ENCODE measurements around the gene PRR13. TPM values are rescaled to one million over a fixed set of nuclear protein-coding genes. Genes with fewer than 3 reads are reported as not detected.

Gene PRR13
- polyA plus RNA-seq, 2 donors = 73.8 to 119 TPM

- Histone ChIP-seq H3K9me3 (ENCODE audit: control insufficient read depth in 2 of 2, insufficient read depth in 1 of 2, low read depth in 1 of 2, low read length in 1 of 2) (no peaks in the 10 kb centered on the region), H3K27ac (ENCODE audit: low read depth in 2 of 2, low read length in 1 of 2) (no peak overlapping the region), H3K36me3 (ENCODE audit: control insufficient read depth in 2 of 2, insufficient read depth in 2 of 2, low read length in 1 of 2) (peaks cover 8 to 26% of the 10 kb centered on the region in 2 donors), H3K4me1 (ENCODE audit: control insufficient read depth in 2 of 2, insufficient read depth in 2 of 2, low read length in 1 of 2) (peaks cover 0 to 3% of the 10 kb centered on the region in 2 donors), H3K27me3 (ENCODE audit: control insufficient read depth in 1 of 2, insufficient read depth in 2 of 2, low read length in 2 of 2) (no peaks in the 10 kb centered on the region), H3K4me3 (ENCODE audit: low read depth in 1 of 2, low read length in 2 of 2) (peak overlapping the region in 1 of 2 donors; percentile 11)
- 53 to 65% methylated on average over 3 of the region's 3 CpGs for WGBS, 2 donors
These were observed 13.2 kb downstream of the PRR13 start for GRCh38 chr12:53454707-53455106.

- no peaks in the 10 kb centered on the region for H3K9me3 ChIP-seq (ENCODE audit: control insufficient read depth in 2 of 2, insufficient read depth in 1 of 2, low read depth in 1 of 2, low read length in 1 of 2)
- peaks cover 0 to 3% of the 10 kb centered on the region in 2 donors for H3K4me1 ChIP-seq (ENCODE audit: control insufficient read depth in 2 of 2, insufficient read depth in 2 of 2, low read length in 1 of 2)
- no peaks in the 10 kb centered on the region for H3K27me3 ChIP-seq (ENCODE audit: control insufficient read depth in 1 of 2, insufficient read depth in 2 of 2, low read length in 2 of 2)
- no peak overlapping the region for H3K27ac ChIP-seq (ENCODE audit: low read depth in 2 of 2, low read length in 1 of 2)
- H3K36me3 ChIP-seq (ENCODE audit: control insufficient read depth in 2 of 2, insufficient read depth in 2 of 2, low read length in 1 of 2) = peaks cover 8 to 42% of the 10 kb centered on the region in 2 donors
- H3K4me3 ChIP-seq (ENCODE audit: low read depth in 1 of 2, low read length in 2 of 2) = no peak overlapping the region
- 69% methylated on average over 6 of the region's 6 CpGs for WGBS, 2 donors
These were observed 15.3 kb downstream of the PRR13 start for GRCh38 chr12:53456654-53457366.

- Histone ChIP-seq H3K9me3 (ENCODE audit: control insufficient read depth in 2 of 2, insufficient read depth in 1 of 2, low read depth in 1 of 2, low read length in 1 of 2) (no peaks in the 10 kb centered on the region), H3K27me3 (ENCODE audit: control insufficient read depth in 1 of 2, insufficient read depth in 2 of 2, low read length in 2 of 2) (no peaks in the 10 kb centered on the region), H3K27ac (ENCODE audit: low read depth in 2 of 2, low read length in 1 of 2) (no peak overlapping the region), H3K4me3 (ENCODE audit: low read depth in 1 of 2, low read length in 2 of 2) (no peak overlapping the region), H3K36me3 (ENCODE audit: control insufficient read depth in 2 of 2, insufficient read depth in 2 of 2, low read length in 1 of 2) (peaks cover 8 to 52% of the 10 kb centered on the region in 2 donors), H3K4me1 (ENCODE audit: control insufficient read depth in 2 of 2, insufficient read depth in 2 of 2, low read length in 1 of 2) (peaks cover 0 to 3% of the 10 kb centered on the region in 2 donors)
- 69 to 76% methylated on average over 4 of the region's 4 CpGs for WGBS, 2 donors
These were observed 17.6 kb downstream of the PRR13 start for GRCh38 chr12:53459097-53459496.

- H3K4me3 ChIP-seq (ENCODE audit: low read depth in 1 of 2, low read length in 2 of 2) = no peak overlapping the region
- peaks cover 20 to 47% of the 10 kb centered on the region in 2 donors for H3K36me3 ChIP-seq (ENCODE audit: control insufficient read depth in 2 of 2, insufficient read depth in 2 of 2, low read length in 1 of 2)
- H3K27ac ChIP-seq (ENCODE audit: low read depth in 2 of 2, low read length in 1 of 2) = no peak overlapping the region
- H3K4me1 ChIP-seq (ENCODE audit: control insufficient read depth in 2 of 2, insufficient read depth in 2 of 2, low read length in 1 of 2) = no peaks in the 10 kb centered on the region
- H3K9me3 ChIP-seq (ENCODE audit: control insufficient read depth in 2 of 2, insufficient read depth in 1 of 2, low read depth in 1 of 2, low read length in 1 of 2) = no peaks in the 10 kb centered on the region
- no peaks in the 10 kb centered on the region for H3K27me3 ChIP-seq (ENCODE audit: control insufficient read depth in 1 of 2, insufficient read depth in 2 of 2, low read length in 2 of 2)
- 61 to 73% methylated on average over 3 of the region's 3 CpGs for WGBS, 2 donors
These were observed 19.5 kb downstream of the PRR13 start for GRCh38 chr12:53461059-53461458.

GRCh38 chr12:53461591-53461990, 20.1 kb downstream of the PRR13 start:
- Histone ChIP-seq H3K27me3 (ENCODE audit: control insufficient read depth in 1 of 2, insufficient read depth in 2 of 2, low read length in 2 of 2) (no peaks in the 10 kb centered on the region), H3K36me3 (ENCODE audit: control insufficient read depth in 2 of 2, insufficient read depth in 2 of 2, low read length in 1 of 2) (peaks cover 19 to 46% of the 10 kb centered on the region in 2 donors), H3K4me1 (ENCODE audit: control insufficient read depth in 2 of 2, insufficient read depth in 2 of 2, low read length in 1 of 2) (no peaks in the 10 kb centered on the region), H3K27ac (ENCODE audit: low read depth in 2 of 2, low read length in 1 of 2) (no peak overlapping the region), H3K4me3 (ENCODE audit: low read depth in 1 of 2, low read length in 2 of 2) (no peak overlapping the region), H3K9me3 (ENCODE audit: control insufficient read depth in 2 of 2, insufficient read depth in 1 of 2, low read depth in 1 of 2, low read length in 1 of 2) (no peaks in the 10 kb centered on the region)
- WGBS, 2 donors = 79 to 80% methylated on average over 8 of the region's 8 CpGs

- H3K27me3 ChIP-seq (ENCODE audit: control insufficient read depth in 1 of 2, insufficient read depth in 2 of 2, low read length in 2 of 2) = no peaks in the 10 kb centered on the region
- no peaks in the 10 kb centered on the region for H3K4me1 ChIP-seq (ENCODE audit: control insufficient read depth in 2 of 2, insufficient read depth in 2 of 2, low read length in 1 of 2)
- H3K36me3 ChIP-seq (ENCODE audit: control insufficient read depth in 2 of 2, insufficient read depth in 2 of 2, low read length in 1 of 2) = peaks cover 19 to 51% of the 10 kb centered on the region in 2 donors
- H3K4me3 ChIP-seq (ENCODE audit: low read depth in 1 of 2, low read length in 2 of 2) = no peak overlapping the region
- H3K9me3 ChIP-seq (ENCODE audit: control insufficient read depth in 2 of 2, insufficient read depth in 1 of 2, low read depth in 1 of 2, low read length in 1 of 2) = no peaks in the 10 kb centered on the region
- 65 to 68% methylated on average over 3 of the region's 3 CpGs for WGBS, 2 donors
- peak overlapping the region in 1 of 2 donors; percentile 35 for H3K27ac ChIP-seq (ENCODE audit: low read depth in 2 of 2, low read length in 1 of 2)
These were observed 21.4 kb downstream of the PRR13 start for GRCh38 chr12:53462935-53463334.

GRCh38 chr12:53463802-53464560, 22.4 kb downstream of the PRR13 start:
- Histone ChIP-seq H3K4me1 (ENCODE audit: control insufficient read depth in 2 of 2, insufficient read depth in 2 of 2, low read length in 1 of 2) (no peaks in the 10 kb centered on the region), H3K9me3 (ENCODE audit: control insufficient read depth in 2 of 2, insufficient read depth in 1 of 2, low read depth in 1 of 2, low read length in 1 of 2) (no peaks in the 10 kb centered on the region), H3K27me3 (ENCODE audit: control insufficient read depth in 1 of 2, insufficient read depth in 2 of 2, low read length in 2 of 2) (no peaks in the 10 kb centered on the region), H3K4me3 (ENCODE audit: low read depth in 1 of 2, low read length in 2 of 2) (no peak overlapping the region), H3K27ac (ENCODE audit: low read depth in 2 of 2, low read length in 1 of 2) (no peak overlapping the region), H3K36me3 (ENCODE audit: control insufficient read depth in 2 of 2, insufficient read depth in 2 of 2, low read length in 1 of 2) (peaks cover 23 to 51% of the 10 kb centered on the region in 2 donors)
- 41 to 50% methylated on average over 5 of the region's 5 CpGs for WGBS, 2 donors

GRCh38 chr12:53464685-53465418, 23.3 kb downstream of the PRR13 start:
- Histone ChIP-seq H3K4me1 (ENCODE audit: control insufficient read depth in 2 of 2, insufficient read depth in 2 of 2, low read length in 1 of 2) (no peaks in the 10 kb centered on the region), H3K36me3 (ENCODE audit: control insufficient read depth in 2 of 2, insufficient read depth in 2 of 2, low read length in 1 of 2) (peaks cover 23 to 46% of the 10 kb centered on the region in 2 donors), H3K9me3 (ENCODE audit: control insufficient read depth in 2 of 2, insufficient read depth in 1 of 2, low read depth in 1 of 2, low read length in 1 of 2) (no peaks in the 10 kb centered on the region), H3K27me3 (ENCODE audit: control insufficient read depth in 1 of 2, insufficient read depth in 2 of 2, low read length in 2 of 2) (no peaks in the 10 kb centered on the region), H3K27ac (ENCODE audit: low read depth in 2 of 2, low read length in 1 of 2) (no peak overlapping the region), H3K4me3 (ENCODE audit: low read depth in 1 of 2, low read length in 2 of 2) (no peak overlapping the region)
- WGBS, 2 donors = 93 to 94% methylated on average over 11 of the region's 11 CpGs

GRCh38 chr12:53465679-53466078, 24.1 kb downstream of the PRR13 start:
- Histone ChIP-seq H3K9me3 (ENCODE audit: control insufficient read depth in 2 of 2, insufficient read depth in 1 of 2, low read depth in 1 of 2, low read length in 1 of 2) (no peaks in the 10 kb centered on the region), H3K4me1 (ENCODE audit: control insufficient read depth in 2 of 2, insufficient read depth in 2 of 2, low read length in 1 of 2) (no peaks in the 10 kb centered on the region), H3K27me3 (ENCODE audit: control insufficient read depth in 1 of 2, insufficient read depth in 2 of 2, low read length in 2 of 2) (no peaks in the 10 kb centered on the region), H3K27ac (ENCODE audit: low read depth in 2 of 2, low read length in 1 of 2) (no peak overlapping the region), H3K36me3 (ENCODE audit: control insufficient read depth in 2 of 2, insufficient read depth in 2 of 2, low read length in 1 of 2) (peaks cover 23 to 45% of the 10 kb centered on the region in 2 donors), H3K4me3 (ENCODE audit: low read depth in 1 of 2, low read length in 2 of 2) (no peak overlapping the region)
- 48 to 50% methylated on average over 2 of the region's 2 CpGs for WGBS, 2 donors
